GM21367 (cell line): Measurements from ENCODE around the gene CCNY.
A peak's percentile ranks its signal among the peaks of the same experiment; 100 is the strongest.

ENCODE experiments used
- ATAC-seq: cut with Tn5 transposase; IDR thresholded peaks from one replicate; pipeline ENCODE4 v1.9.1; 2021; ENCODE audit not compliant: unreplicated experiment

The CCNY gene

DNA sequence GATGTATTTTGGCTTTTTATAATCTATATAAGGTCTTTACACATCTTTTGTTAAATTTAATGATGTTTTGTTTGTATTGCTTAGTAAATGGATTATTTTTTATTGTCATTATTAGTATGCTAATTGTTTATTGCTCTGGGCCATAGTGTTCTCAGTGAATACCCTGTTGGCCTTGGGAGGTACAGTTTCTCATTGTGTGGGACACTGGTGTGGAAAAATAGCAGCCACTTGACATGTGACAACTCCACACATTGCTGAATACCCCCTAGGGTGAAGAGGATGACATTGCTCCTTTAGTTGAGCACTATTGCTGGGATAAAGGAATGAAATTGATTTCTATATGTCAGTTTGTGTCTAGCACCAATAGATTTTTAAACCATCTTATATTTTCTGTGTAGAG, 130.9 kb downstream of the CCNY start:
- no peak for ATAC-seq

- no peak for ATAC-seq
These were observed 134.1 kb downstream of the CCNY start for GRCh38 chr10:35470248-35470924.

- ATAC-seq, result no peak
These were observed 134.6 kb downstream of the CCNY start for GRCh38 chr10:35470925-35471315.

- ATAC-seq, result no peak
These were observed 135.1 kb downstream of the CCNY start for GRCh38 chr10:35471435-35471834.

DNA sequence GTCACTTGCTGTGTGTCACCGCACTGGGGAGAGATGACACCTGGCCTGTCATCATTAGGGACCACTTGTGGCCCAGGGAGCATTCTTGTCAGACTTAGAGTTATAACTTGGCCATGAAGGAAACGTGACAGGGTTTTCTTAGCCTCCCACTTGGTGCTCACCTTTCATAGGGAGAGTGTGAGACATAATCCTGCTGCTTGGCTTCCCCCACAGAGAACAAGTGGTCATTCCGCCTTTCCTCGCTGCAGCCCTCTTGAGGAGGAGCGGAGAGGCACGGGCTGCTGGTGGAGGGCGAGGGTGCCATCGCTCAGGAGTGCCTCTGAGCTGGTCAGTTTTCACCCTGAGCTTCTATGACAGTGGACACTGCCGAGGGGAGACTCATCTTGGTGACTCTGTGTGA, 143.8 kb downstream of the CCNY start:
- ATAC-seq, result no peak

DNA sequence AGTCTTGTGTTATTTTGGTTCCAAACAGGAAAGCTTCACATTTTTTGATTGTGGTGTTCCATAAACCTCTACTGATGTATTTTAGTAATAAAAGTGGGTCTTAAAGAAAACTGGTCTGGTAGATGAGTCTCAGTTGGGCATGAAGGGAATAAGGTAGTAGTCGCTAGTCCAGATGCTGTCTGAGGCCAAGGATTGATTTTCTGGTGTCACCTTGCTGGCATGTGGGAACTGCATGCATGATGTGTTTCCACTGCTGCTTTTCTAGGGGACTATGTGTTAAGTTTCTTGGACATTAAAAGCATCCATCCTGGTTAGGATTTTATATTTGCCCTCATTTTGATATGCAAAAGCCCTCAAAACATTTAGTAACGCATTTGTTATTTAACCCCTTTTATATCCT, 145.1 kb downstream of the CCNY start:
- no peak for ATAC-seq

GRCh38 chr10:35486297-35486990, 150.1 kb downstream of the CCNY start:
- no peak for ATAC-seq

DNA sequence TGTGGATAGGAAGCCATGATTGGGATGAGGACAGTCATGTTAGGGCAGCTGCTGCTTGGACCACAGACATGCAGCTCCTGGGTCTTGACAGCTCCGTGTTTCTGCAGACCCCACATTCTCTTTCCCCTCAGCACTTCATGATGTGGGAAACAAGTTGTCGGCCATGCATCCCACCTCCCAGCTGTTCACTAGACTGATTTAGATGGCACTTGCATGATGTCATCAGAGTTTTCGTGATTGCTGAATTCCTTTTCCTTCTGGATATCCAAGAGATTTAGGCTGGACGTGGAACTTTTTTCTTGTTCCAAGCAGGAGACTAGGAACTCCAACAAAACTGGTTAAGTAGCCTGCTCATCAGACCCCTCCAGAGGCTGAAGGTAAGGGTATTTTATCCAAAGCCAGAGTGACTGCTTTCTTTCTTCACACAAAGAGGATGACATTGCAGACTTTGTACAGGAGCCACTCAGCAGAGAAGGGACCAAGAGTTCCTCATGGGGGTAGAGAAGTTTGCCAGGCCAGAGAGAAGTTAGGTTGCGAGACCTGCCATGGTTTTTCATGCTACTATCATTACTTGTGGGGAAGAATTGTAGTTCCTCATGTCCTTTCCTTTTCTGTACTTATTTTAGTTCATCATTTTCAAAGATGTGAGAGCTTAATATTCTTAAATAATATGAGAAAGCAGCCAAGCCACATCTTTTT, 151.2 kb downstream of the CCNY start:
- ATAC-seq, result no peak

GRCh38 chr10:35488228-35488627, 151.9 kb downstream of the CCNY start:
- no peak for ATAC-seq

- ATAC-seq, result no peak
These were observed 156.3 kb downstream of the CCNY start for GRCh38 chr10:35492386-35493195.

DNA sequence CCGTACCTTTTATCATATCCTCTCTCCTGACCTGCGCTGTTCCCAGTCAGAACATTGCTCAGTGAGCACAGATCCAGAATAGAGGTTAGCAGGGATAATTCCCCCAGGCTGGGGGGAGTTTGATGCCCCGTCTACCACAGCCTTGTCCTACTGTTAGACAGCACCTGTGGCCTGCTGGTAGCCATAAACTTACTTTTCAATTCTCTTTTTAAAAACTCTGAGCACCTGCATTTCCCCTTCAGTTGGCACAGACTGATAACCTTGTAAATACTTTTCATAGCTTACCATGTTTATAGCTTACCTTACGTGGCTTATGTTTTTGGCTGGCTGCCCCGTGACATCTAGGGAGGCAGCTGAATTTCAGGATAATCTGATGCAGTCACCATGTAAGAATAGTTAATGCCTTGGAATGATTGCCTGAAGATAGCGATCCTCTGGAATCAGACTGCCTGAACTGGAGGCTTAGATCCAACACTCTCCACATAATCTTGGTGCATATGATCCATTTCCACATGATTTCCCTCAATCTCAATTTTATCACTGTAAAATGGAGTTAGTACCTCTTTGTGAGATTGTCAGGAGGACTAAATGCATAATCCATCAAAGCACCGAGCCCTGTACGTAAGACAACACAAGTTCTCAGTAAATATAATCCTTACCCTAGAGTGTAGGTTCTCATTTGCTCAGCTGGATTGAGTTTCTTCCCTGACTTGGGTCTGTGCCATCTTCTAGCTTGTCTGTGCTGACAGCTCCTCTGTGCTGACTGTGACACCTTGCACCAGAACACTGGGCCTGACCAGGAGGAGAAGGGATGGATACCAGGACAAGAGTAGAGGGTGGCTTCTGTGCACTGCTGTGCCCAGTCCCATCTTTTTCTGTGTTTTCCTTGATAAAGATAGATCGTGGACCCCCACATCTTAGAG, 157.1 kb downstream of the CCNY start:
- no peak for ATAC-seq

- peak; percentile 43 for ATAC-seq
These were observed 159.3 kb downstream of the CCNY start for GRCh38 chr10:35495521-35496119.

DNA sequence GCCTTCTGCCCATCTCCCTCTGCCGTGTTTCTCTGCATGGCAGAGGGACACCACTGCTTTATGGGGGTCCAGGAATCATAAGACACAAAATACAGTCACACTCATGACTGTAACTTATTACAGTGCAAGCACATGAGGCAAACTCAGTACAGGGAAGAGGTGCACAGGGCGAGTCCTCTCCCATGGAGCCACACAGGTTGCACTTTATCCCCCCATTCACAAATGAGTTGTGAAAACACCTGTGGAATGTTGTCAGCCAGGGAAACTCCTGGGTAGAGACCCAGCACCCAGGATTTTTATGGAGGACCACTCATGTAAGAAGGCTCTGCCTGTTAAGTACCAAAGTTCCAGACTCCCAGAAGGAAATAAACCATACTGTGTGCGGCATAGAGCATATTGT, 161.6 kb downstream of the CCNY start:
- no peak for ATAC-seq

GRCh38 chr10:35498693-35499092, 162.4 kb downstream of the CCNY start:
- peak; percentile 71 for ATAC-seq

GRCh38 chr10:35501923-35502322, 165.6 kb downstream of the CCNY start:
- no peak for ATAC-seq

- no peak for ATAC-seq
These were observed 166.4 kb downstream of the CCNY start for GRCh38 chr10:35502692-35503091.

DNA sequence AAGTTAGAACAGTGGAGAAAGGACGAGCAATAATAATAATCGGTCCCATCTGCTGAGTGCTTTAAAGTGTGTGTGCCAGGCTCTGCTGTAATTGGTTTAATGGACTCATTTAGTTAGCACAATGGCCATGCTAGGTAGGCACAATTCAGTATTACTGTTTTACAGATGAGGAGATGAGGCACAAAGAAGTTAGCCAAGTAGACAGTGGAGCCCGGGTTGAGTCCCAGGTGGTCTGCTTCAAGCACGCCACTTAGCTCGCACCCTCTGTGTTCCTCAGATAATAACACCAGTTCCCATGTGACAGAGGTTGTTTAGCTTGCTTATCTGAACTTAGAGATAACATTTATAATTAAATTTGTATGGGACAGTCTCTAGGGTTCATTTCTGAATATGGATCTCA, 167.3 kb downstream of the CCNY start:
- no peak for ATAC-seq

GRCh38 chr10:35504132-35504531, 167.8 kb downstream of the CCNY start:
- ATAC-seq, result no peak

DNA sequence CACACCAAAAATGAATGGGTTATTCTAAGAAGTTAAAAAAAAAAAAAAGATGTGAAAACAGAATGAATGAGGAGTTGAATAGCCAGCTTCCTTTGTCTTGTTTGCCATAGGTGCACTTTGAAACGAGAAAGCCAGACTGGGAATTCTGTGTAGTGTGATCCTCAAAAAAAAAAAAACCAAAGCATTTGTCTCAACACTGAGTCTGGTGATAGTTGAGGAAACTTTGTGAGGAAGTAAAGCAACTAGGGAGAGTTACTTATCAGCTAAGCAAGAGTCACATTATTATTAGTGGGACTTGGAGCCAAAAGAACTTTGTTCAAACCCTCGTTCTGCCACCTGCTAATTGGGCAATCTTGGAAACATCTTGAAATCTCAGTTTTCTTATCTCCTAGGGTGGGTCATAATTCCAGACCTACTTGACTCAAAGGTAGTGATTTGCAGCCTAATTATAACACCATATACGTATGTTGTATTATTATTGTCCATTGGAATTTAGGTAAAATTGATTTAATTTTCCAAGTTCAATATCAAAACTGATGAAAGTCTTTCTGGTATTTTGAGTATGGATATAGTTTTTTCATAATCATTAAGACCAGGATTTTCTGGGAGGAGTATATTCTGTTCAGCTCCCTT, 169.0 kb downstream of the CCNY start:
- no peak for ATAC-seq
